SH-SY5Y (cell line): Measurements from ENCODE around the gene ABLIM2.

Experiments
- GATA2 ChIP-seq: IDR thresholded peaks from 2 replicates; pipeline ENCODE4 v1.6.1; 2011; ENCODE audit warnings: mild to moderate bottlenecking, low read depth, low read length
- GATA3 ChIP-seq: IDR thresholded peaks from 2 replicates; pipeline ENCODE4 v1.6.1; 2011; ENCODE audit warnings: low read depth, mild to moderate bottlenecking, low read length, moderate library complexity

DNA sequence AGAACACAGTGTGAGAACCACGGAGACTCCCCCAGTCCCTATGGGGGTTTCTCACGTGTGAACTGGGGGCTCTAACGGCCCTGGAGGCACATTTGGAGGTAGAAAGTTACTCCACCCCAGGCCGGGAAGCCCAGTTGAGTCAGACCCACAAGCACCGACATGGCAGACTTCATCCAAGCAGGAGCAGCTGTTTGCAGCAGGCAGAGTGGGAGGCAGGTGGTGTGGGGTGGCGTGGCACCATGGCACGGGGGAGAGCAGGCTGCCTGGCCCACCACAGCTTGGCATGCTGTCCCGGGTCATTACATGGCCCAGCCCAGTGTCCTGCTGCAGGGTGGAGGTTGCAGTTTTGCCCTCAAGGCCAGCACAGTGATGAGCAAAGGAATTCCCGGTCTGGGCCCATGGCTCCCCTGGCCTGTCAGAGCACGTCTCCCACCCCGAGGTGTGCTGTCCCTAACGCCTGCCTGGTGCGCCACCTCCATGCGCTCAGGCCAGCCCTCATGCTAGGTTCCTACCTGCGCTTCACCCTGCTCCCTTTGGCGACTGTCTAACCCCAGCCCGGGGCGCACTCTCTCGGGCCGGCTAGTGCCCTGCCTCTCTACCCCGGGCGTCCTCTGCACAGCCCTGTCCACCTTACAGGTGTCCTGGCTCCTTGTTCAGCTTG, 128.4 kb downstream of the ABLIM2 start:
- TF ChIP-seq GATA3, result no peak
- TF ChIP-seq GATA2, result no peak
